ENCODE measurements around the gene TDRD6. TPM values are rescaled to one million over a fixed set of nuclear protein-coding genes. Genes with fewer than 3 reads are reported as not detected.

The TDRD6 gene, protein sequence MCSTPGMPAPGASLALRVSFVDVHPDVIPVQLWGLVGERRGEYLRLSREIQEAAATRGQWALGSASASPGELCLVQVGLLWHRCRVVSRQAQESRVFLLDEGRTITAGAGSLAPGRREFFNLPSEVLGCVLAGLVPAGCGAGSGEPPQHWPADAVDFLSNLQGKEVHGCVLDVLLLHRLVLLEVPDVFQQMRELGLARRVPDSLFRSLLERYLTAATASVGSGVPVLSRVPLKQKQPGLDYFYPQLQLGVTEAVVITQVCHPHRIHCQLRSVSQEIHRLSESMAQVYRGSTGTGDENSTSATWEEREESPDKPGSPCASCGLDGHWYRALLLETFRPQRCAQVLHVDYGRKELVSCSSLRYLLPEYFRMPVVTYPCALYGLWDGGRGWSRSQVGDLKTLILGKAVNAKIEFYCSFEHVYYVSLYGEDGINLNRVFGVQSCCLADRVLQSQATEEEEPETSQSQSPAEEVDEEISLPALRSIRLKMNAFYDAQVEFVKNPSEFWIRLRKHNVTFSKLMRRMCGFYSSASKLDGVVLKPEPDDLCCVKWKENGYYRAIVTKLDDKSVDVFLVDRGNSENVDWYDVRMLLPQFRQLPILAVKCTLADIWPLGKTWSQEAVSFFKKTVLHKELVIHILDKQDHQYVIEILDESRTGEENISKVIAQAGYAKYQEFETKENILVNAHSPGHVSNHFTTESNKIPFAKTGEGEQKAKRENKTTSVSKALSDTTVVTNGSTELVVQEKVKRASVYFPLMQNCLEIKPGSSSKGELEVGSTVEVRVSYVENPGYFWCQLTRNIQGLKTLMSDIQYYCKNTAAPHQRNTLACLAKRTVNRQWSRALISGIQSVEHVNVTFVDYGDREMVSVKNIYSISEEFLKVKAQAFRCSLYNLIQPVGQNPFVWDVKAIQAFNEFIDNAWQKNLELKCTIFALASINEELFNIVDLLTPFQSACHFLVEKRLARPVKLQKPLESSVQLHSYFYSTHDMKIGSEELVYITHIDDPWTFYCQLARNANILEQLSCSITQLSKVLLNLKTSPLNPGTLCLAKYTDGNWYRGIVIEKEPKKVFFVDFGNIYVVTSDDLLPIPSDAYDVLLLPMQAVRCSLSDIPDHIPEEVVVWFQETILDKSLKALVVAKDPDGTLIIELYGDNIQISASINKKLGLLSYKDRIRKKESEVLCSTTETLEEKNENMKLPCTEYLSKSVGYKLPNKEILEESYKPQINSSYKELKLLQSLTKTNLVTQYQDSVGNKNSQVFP (N-terminal part only)
- 0.57 TPM for total RNA-seq (2021; ENCODE audit: unreplicated experiment)
- 0.05 and 0.10 TPM in 2 replicates for polyA plus RNA-seq (2012)
- percentile 32 among the genes with signal in this experiment for Bru-seq, nascent RNA
- BruChase-seq, experiment 1, labeled RNA remaining after a 6-hour chase: percentile 40 among the genes with signal in this experiment
- BruChase-seq, experiment 2, labeled RNA remaining after a 2-hour chase: percentile 47 among the genes with signal in this experiment
- long read RNA-seq, partial matches to known transcripts: 0 of 1 reads
- long read RNA-seq, other reads (novel, unspliced or antisense): 1 of 1 reads

DNA sequence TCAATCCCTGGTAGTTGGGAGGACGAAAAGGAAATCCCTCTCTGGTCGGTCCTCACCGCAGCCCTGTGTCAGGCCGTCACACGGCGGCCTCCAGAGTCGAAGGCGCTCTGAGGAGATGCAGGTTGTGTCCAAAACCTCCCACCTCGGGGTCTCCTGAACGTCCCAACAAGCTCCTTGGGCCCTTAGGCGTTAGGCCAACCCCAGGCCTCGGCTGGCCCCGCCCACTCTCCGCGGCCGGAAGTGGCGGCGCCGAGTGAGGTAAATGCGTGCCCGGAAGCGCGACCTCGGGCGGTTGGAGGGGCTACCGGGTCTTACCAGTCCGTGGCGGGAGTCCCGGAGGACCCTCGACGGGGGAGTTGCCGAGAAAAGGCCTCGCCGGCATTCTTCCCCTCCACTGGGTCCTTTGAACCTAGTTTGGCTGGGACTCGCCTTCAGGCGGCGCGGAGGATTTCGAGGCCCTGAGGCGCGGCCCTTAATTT is at the start of gene TDRD6:
Gene TDRD6, plus strand, starts transcription at position 267 of the 479 bp plus-strand sequence. CDS start 244 bp downstream, outside the sequence.
- ATAC-seq (no peak), DNase-seq (ENCODE audit: low read depth, low spot score) (no peak)
- Histone ChIP-seq H3K27me3 (ENCODE audit: insufficient read depth, low read length) (no peaks in the 10 kb centered on the region), H3K4me1 (ENCODE audit: control insufficient read depth in 1 of 2, insufficient read depth in 2 of 2, low read length in 2 of 2) (no peaks in the 10 kb centered on the region), H4K20me1 (ENCODE audit: insufficient read depth) (no peaks in the 10 kb centered on the region), H3K27ac (ENCODE audit: low read depth, low read length) (no peak within 1 kb of the TSS), H3K4me3 (replicated peaks in 1 of 2; ENCODE audit: low read depth in 1 of 2, low read length in 2 of 2) (no peak within 1 kb of the TSS), H2AFZ (ENCODE audit: low read depth, low read length, poor library complexity, severe bottlenecking) (no peak within 1 kb of the TSS), H3K4me2 (ENCODE audit: low read length) (no peak within 1 kb of the TSS), H3K36me3 (ENCODE audit: control insufficient read depth in 1 of 2, insufficient read depth in 2 of 2, low read length in 2 of 2) (no peaks in the 10 kb centered on the region), H3K9ac (ENCODE audit: low read length) (no peak within 1 kb of the TSS), H3K9me2 (ENCODE audit: insufficient read depth) (no peaks in the 10 kb centered on the region), H3K79me2 (ENCODE audit: insufficient read depth, low read length) (no peaks in the 10 kb centered on the region), H3K9me3 (ENCODE audit: control insufficient read depth in 1 of 2, insufficient read depth in 1 of 2, low read depth in 1 of 2, low read length in 2 of 2) (no peaks in the 10 kb centered on the region)
- ChIA-PET POLR2A (no interaction called here), RAD21 (ENCODE audit: low non-redundant PET in 1 of 2, low total read pairs in 2 of 2, uncharacterized antibody in 2 of 2, unreplicated experiment in 2 of 2) (no interaction called here), CTCF (no interaction called here)
- TF ChIP-seq YY1 (IDR thresholded peaks at IDR 0.05; ENCODE audit: extremely low read depth, insufficient replicate concordance, low read depth, low read length): no peak
- no TSS peak for BruUV-seq (replicated peaks)
- intact Hi-C loops (cut with micrococcal nuclease): no loop called here

DNA sequence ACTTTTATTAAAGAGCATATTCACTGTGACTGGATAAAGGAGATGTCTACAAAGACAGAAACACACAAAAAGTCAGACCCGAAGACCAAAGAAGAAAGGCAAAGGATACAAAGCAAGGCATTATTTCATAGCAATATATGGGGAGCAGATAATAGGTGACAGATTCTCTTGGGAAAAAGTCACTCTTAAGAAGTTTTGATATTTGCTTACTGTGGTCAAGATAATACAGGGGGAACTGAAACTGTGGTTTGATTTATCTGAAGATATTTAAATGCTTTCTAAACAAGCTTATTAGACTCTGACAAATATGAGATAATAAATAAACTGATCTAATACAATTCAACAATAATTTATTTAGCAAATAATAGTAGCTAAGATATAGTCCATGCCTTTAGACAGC is 49.8 kb upstream of the TDRD6 start:
- no peaks in the 10 kb centered on the region for H3K36me3 ChIP-seq (ENCODE audit: control insufficient read depth in 1 of 2, insufficient read depth in 2 of 2, low read length in 2 of 2)
- no peak overlapping the region for H3K4me2 ChIP-seq (ENCODE audit: low read length)
- no peak overlapping the region for H2AFZ ChIP-seq (ENCODE audit: low read depth, low read length, poor library complexity, severe bottlenecking)
- CTCF ChIA-PET: interaction anchor here (1.0 kb wide), 1 partner anchor 18 kb away, joined by 4 read pairs; no protein-coding TSS in a partner anchor
- H3K9me3 ChIP-seq (ENCODE audit: control insufficient read depth in 1 of 2, insufficient read depth in 1 of 2, low read depth in 1 of 2, low read length in 2 of 2): no peaks in the 10 kb centered on the region
- ATAC-seq (no peak), DNase-seq (ENCODE audit: low read depth, low spot score) (no peak)
- H3K4me3 ChIP-seq (replicated peaks in 1 of 2; ENCODE audit: low read depth in 1 of 2, low read length in 2 of 2): no peak overlapping the region
- no peaks in the 10 kb centered on the region for H3K27me3 ChIP-seq (ENCODE audit: insufficient read depth, low read length)
- no peak overlapping the region for H3K27ac ChIP-seq (ENCODE audit: low read depth, low read length)
- intact Hi-C loops (cut with micrococcal nuclease): no loop called here
- BruUV-seq (replicated peaks): no TSS peak
- TF ChIP-seq, protein P1, sequence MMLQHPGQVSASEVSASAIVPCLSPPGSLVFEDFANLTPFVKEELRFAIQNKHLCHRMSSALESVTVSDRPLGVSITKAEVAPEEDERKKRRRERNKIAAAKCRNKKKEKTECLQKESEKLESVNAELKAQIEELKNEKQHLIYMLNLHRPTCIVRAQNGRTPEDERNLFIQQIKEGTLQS (IDR thresholded peaks at IDR 0.05): no peak
- TF ChIP-seq RAD21 (IDR thresholded peaks at IDR 0.05; ENCODE audit: low read depth): no peak
- no peak for TF ChIP-seq CBX3 (IDR thresholded peaks at IDR 0.05; ENCODE audit: low read depth)
- TF ChIP-seq EGR1 (IDR thresholded peaks at IDR 0.05; ENCODE audit: low read depth): no peak
- TF ChIP-seq SRF (IDR thresholded peaks at IDR 0.05; ENCODE audit: low read depth): no peak
- no peak for TF ChIP-seq SIN3A (IDR thresholded peaks at IDR 0.05; ENCODE audit: low read depth)
- no peak for TF ChIP-seq POLR2AphosphoS5 (IDR thresholded peaks at IDR 0.05; ENCODE audit: low read depth, low read length)
- POLR2A ChIA-PET: no interaction called here
- no peaks in the 10 kb centered on the region for H3K79me2 ChIP-seq (ENCODE audit: insufficient read depth, low read length)
- no peaks in the 10 kb centered on the region for H3K9me2 ChIP-seq (ENCODE audit: insufficient read depth)
- RAD21 ChIA-PET (ENCODE audit: low non-redundant PET in 1 of 2, low total read pairs in 2 of 2, uncharacterized antibody in 2 of 2, unreplicated experiment in 2 of 2): no interaction called here
- peaks cover 2 to 6% of the 10 kb centered on the region in 2 experiments; a peak in 1 of 4 replicates for H3K4me1 ChIP-seq (ENCODE audit: control insufficient read depth in 1 of 2, insufficient read depth in 2 of 2, low read length in 2 of 2)
- H4K20me1 ChIP-seq (ENCODE audit: insufficient read depth): no peaks in the 10 kb centered on the region
- H3K9ac ChIP-seq (ENCODE audit: low read length): no peak overlapping the region
